Stimulated activated CD8-positive, alpha-beta memory T cell treated with anti-CD3 and anti-CD28 coated beads, Interleukin-15, amount 100 ng/mL, for 24 hours (primary cell): ENCODE data around the gene MEI1.
"Not testable (repeated sequence)": the region's sequence is repeated elsewhere in the genome, so short reads cannot be mapped to it uniquely, and the experiment has no call there.

Source experiments
- DNase-seq: peaks from one replicate; pipeline ENCODE4 v3.0.0-alpha.2; 2020; ENCODE audit warnings: low read depth

The MEI1 gene

DNA sequence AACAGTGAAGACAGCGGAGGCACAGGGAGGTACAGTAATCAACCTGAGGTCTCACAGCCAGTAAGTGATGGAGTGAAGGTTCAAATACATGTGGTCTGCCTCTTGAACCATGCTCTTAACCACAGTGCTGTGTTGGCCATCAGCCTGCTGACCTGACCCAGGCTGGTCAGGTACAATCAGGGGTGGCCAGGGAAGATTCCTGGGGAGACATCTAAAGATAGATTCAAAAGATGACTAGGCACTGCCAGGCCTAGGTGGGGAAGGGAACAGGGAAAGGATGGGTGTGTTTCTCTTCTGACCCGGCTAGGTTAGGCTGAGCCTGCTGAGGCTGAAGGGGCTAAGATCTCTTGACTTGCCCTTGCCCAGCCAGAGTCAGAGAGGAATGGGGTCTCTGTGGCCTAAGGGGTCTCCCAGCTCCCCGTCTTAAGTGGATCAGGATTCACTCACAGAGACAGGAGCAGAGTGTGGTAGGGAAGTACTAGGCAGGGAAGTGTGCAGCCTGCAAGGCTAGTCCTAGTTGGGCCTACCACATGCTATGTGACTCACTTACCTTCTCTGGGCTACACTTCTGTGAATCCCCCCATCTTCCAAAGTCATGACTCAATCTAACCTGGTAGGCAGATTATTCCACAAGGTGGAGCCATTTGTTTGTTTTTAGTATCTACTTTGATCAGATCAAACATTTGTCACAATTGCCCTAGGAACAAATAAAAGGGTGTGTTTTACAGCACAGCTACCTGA, 123.2 kb downstream of the MEI1 start:
- no peak for DNase-seq

DNA sequence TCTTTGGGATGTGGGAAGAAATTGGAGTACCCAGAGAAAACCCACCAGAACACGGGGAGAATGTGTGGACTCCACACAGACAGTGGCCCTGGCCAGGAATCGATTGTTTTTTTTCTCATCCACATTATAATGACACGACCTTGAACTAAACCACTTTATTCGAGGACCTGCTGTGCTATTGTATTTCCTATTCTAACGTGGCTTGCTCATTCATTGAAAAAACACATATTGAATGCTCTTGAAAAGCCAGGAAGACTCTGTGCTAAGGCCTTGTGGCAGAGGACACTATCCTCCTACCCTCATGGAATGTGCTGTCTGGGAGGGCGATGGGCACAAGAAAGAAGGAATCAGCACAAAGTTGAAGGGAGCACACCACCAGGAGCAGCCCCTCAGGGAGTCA, 124.5 kb downstream of the MEI1 start:
- no peak for DNase-seq

DNA sequence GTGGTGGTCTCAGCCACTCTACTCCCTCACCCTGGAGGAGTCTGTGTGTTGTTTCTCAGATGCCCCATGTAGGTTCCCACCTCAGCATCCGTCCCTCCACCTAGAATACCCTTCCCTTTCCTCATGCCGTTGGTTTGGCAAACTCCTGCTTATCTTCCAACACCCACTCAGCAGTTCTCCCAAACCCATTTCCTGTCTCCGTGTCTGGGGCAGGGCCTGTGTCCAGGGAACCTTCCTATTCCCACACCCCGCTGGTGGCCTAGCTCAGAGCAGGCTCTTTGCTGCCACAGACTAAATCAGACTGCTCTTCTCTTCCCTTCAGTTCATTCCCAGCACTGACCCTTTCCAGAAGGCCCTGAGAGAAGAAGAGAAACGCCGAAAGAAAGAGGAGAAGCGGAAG, 126.1 kb downstream of the MEI1 start:
- DNase-seq: no peak

DNA sequence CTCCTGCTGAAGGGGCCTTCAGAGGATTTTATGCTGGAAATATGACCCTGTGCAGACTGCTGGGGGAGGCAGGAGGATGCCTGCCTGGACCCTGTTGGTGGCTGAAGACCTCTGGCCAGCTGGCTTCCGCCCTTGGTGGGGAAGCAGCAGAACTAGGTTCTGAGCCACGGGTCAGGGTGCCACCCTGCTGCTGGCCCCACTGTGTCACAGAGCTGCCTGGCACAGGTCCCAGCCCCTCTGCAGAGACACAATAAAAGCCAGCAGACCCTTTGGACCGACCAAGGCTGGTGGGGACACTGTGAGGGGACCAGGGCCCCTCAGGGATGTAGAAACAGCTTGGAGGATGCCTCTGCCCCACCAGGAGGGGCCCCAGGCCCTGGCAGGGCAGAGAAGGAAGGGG, 126.7 kb downstream of the MEI1 start:
- no peak for DNase-seq

DNA sequence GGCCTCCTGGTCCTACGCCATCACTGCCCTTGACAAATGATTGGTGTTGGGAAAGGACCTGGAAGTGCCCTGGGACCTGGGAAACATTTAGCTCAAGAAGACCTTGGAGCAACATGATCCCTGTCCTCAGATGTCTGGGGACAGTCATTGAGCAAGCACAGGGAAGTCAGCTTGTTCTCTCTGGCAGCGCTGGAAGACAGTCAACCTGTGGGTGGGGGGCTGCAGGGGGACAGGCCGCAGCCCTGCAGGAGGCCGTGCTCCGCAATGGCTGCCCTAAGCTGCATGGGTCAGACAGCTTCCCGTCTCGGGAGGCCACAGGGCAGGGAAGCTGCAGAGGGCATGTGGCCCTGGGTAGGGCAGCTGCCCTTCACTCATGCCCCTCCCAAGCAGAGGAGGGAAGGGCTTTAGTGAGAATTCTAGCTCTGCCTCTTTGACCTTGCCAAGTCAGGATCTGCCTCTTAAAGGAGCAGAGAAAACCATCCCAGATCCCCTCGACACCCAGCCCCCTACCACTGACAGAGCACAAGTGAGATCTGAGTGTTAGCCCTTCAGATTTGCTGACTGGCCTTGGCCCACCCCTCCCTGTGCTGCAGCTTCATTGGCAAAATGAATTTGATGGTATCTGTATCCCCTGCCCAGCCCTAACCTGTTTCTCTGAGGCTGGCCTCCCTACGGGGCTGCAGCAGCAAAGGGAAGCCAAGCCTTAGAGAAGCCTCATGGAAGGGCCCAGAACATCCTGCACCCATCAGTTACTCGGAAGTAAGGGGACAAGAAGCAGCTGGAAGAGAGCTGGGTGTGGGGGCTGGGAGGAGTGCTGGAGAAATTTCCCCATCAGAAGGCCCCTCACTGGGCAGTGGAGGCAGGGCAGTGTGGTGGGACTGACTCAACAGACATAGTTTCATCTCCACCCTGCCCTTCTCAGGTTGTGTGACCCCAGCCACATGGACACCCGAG, 127.4 kb downstream of the MEI1 start:
- DNase-seq: no peak

DNA sequence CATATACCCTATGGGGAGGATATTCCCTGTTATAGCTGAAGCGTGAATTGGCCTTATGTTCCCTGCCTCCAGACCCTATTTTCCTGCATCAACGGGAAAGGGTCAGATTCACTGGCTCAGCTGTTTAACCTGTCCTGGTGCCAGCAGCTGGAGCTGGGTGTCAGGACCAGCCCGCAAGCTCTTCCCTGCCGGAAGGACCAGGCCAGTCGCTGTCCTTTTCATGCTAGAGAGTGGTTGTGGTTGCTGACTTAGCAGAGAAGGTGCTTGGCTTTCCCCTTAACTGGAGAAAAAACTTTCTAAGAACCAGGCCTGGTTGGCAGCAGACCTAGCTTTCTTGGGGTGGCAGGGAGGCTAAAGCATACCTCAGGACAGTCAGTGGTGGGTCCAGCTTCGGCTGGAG, 128.4 kb downstream of the MEI1 start:
- no peak for DNase-seq

DNA sequence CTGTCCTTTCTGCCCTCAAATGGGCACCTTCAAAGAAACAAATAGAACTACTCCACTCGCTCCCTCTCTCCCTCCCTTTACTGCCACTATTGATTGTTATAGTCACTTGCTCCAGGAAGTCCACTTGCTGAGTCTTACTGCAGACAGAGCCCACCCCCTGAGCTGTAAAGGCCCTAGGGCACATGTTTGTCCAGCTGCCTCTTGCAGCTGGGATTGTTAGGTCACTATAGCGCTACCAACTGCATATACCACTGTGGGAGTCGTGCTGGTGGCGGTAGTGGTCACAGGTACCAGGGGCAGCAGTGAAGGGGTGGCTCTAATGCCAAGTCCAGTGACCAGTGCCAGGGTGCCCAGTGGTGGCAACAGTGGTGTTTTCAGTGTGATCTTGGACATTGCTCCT, 129.2 kb downstream of the MEI1 start:
- DNase-seq: no peak

DNA sequence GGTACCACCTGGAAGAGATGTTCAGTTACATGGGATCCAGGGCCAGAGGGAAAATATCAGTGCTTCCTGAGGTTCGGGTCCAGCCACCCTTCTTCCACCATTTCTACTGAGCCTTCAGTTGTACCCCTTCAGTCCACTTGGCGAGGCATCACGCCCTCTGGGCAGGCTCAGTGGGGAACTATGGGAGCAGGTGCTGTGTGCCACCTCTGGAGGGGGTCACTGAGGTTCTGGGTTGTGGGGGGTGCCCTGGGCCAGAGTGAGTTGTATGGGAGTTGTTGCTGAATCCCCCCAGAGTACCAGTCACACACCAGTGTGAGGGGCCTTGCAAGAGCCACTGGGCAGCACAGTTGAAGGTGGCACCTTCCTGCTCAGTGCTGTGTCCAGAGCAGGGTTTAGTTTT, 130.9 kb downstream of the MEI1 start:
- no peak for DNase-seq

DNA sequence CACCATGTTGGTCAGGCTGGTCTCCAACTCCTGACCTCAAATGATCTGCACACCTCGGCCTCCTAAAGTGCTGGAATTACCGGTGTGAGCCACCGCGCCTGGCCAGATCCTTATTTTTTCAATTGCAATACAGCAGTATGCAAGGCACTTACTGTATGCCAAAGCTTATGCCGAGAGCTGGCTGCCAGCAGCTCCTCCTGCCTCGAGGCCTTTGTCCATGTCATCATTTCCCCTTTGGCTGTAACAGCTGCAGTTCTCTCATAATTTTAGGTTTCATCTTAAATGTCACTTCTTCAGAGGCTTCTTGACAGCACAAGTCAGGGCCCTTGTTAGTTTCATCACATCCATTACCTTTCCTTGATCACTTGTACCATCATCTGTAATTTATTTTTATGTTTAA, 132.1 kb downstream of the MEI1 start:
- no peak for DNase-seq

DNA sequence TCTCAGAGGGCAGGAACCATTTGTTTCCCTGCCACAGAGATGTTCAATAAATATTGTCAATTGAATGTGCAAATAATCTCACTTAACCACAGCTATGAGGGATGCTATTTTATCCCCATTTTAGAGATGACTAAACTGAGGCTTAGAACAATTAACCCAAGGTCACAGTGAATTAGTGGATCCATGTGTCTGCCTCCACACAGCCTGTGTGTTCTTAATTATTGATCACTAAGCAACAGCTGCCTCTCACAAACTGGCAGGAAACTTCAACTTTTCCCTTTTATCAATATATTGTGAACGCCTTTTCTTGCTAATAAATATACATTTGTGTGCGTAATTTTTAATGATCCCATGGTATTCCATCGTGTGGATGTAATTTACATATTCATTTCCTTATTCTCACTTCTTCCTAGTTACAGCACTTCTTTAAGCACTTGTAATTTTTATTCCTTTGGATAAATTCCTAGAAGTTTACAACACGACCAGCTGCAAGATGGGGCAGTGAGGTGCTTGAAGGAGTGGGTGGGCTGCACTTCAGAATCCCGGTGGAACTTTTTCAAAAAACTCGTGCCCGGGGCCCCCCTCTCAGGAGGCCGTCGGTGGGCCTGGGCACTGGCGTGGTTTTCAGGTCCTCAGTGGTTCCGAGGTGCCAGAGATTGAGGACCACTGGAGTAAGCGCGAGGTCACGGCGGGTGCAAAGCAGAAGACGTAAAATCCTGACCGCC, 132.7 kb downstream of the MEI1 start:
- DNase-seq: no peak

DNA sequence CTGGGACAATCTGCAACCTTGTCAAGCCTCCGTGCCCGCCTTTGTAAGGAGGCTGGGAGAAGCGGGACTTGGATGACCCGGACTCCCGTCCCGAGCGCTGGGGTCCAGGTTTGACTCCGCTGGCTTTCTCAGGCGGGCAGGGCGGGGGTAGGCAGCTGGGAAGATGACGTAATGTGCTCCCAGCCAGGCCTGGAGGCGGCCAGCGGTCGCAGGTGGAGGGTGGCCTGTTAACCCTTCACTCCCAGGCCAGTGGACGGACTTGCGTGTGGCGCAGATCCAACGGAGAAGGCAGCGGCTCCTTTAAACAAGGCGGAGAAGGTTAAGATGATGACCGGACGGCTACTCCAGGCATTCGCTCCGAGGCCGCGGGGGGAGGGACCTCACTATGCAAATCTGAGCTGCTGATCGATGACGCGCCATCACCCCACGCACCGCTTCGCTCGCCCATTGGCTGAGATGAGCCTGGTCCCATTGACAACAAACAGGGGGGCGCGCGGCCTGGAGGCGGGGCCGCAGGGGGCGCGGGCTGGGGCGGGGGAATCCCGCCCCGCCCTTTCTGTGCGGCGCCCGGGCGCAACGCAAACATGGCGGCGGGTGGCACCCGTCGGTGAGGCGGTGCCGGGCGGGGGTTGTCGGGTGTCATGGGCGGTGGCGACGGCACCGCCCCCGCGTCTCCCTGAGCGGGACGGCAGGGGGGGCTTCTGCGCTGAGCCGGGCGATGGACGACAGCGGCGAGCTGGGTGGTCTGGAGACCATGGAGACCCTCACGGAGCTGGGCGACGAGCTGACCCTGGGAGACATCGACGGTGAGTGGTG, 133.5 kb downstream of the MEI1 start, which contains the start of gene SREBF2:
SREBF2 (plus strand) TSS at position 553 of the 816 bp plus-strand sequence; CDS start at position 719, 166 bp downstream.
- DNase-seq: peak; percentile 97

DNA sequence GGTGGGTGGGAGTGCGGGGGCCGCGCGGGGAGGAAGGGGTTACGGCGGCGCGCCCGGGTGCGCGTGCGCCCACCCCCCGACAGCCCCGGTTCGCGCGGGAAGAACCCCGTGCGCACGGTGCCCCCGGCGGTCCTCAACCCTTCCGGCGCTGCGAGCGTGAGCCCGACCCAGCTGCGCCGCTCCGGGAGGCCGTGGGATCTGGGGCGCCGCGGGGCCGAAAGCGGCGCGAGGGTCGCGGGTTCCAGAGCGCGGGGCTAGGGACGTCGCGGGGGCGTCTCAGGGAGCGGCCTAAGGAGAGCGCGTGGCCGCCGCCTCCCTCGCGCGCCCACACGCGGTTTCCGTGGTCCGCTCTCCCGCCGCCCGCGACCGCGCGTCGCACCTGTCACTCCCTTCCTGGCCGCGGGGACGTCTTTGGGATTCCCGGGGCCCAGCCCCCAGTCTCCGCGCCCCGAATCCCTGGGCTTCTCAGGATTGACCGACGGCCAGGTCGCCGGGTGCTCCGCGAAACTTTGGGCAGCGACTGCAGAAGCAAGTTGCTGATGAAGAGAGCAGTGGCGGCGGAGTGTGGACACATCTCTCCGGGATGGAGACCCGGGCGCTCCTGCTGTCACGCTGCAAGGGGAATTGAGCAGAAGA, 134.2 kb downstream of the MEI1 start:
- DNase-seq: peak; percentile 17

DNA sequence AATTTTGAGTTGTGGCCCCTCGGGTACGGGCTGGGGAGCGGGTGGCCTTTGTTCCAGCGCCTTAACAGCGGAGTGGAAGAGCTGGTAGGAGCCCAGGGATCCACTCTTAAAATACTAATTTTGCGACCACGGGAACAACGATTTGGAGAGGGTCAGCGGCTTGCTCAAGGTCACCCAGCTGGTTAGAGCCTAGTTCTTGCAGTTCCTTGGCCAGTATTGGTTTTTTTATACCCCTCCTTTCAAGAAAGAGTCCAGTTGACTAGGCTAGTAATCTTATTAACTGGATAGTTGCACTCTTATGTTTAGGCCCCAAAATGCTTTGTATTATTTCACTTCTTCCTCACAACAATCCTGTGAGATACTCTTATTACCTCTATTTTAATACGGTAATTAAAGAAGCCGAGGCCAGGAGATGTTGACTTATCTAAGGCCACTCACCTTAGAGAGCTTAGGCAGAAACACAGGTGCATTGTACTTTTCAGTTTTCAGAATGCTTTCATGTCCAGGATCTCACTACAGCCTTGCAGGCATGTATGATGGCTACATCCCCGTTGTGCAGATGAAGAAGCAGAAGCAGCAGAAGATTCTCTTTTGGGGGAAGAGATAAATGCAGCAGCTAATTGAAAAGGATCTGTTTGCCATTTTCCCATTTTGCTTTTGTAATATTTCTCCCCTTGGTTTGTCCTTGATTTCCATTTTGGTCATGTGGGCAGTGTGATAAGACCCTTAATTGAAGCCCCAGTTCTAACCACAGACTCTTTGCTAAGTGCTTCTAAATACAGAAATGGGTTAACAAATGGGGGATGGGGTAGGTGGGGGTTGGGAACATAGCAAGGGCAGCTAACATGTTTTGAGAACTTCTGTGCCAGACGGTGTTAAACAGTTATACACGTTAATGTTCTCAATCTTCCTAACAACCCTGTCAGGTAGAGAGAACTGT, 135.0 kb downstream of the MEI1 start:
- DNase-seq: no peak

DNA sequence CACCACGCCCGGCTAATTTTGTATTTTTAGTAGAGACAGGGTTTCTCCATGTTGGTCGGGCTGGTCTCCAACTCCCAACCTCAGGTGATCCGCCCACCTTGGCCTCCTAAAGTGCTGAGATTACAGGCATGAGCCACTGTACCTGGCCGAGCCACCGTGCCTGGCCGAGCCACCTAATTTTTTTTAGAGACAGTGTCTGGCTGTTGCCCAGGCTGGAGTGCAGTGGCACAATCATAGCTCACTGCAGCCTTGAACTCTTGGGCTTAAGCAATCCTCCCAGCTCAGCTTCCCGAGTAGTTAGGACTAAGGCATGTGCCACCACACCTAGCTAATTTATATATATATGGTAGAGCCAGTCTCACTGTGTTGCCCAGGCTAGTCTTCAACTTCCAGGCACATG, 136.2 kb downstream of the MEI1 start:
- not testable (repeated sequence) for DNase-seq

DNA sequence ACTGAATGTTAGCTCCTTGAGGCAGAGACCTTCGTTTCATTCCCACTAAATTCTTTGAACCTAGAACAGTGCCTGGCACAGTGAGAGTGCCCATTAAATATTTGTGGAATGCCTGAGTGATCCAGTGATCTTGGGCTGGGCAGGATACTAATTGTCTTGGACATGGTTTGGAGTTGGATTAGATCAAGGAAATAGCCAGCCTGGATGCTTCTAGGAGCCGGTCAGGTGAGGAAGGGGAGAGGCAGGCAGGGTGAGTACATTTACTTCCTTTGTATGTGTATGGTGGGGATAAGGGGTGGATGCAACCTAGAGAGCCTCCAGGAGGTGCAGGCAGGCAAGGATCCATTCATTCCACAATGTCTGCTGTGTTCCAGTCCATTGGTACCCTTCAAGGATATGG, 137.2 kb downstream of the MEI1 start:
- DNase-seq: no peak

DNA sequence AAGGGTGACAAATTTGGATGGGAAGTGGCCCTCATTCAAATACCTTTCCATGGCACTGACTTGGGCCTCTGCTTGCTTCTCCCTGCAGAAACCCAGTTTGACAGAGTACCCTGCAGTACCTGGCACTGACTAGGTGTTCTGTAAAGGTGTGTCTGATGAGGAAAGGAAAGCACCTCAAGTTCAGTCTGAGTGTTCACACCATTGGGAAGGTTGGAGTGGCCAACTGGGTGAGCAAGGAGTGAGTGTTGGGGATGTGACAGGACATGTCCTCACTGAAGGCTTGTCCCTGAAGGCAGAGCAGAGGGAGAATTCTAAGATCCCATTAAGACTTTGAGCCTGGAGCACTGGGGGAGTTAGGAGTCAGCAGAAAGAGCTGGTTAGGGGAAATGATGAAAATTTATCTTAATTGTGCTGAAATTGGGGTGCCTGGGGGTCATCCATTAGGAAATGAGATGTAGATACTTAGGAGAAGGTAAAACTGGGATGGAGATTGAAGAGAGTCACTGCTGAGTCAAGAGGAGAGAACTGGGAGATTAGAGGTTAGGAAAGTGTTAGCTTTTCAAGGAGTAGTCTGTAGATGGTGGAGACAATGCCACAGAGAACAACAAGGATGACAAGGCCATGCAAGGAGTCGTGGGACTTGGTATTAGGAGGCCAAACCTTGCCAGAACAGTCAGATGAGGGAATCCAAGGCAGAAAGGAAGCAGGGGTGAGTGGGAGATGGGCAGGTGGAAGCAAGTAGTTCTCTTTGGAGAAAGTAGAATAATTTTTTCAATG, 139.7 kb downstream of the MEI1 start:
- DNase-seq: no peak

DNA sequence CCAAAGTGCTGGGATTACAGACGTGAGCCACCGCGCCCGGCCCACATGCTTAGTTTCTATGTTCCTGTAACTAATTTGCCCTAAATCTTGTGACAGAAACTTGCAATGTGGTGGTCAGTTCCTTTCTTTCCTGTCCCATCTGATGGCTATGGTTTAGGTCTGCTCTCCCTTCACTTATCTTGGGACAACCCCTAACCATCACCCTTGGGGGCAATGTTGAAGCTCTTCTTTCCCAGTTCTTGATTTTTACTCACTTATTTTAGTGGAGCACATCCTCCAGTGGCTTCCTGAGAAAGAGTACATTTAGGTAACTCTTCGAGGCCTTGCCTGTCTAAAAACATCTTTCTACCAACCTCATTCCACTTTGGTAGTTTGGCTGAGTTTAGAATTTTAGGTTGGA, 140.9 kb downstream of the MEI1 start:
- no peak for DNase-seq

DNA sequence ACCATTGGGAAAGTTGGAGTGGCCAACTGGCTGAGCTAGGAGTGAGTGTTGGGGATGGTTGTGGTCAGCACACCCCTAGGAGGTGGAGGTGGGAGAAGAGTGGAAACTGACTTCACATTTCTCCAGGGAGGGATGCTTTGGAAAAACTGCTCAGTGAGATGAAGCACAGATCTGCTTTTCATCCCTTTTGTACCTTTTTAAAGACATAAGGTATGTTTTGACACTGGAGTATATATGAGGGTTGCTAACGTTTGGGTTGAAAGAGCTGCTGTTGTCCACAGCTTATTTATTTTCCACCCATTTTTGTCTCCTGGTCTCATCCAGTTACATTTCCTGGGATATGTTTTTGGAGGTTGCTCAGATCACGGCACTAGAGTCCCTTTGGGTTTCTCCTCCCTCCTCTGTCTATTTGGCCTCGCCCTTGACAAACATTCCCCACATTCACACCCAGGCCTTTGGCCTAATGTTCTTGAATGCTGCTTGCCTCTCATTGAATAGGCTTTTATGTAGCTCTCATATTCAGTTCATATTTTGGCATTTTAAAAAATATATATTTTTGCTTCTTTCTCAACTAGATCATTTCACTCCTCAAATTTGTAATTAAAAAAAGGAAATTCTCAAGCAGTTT, 141.9 kb downstream of the MEI1 start:
- DNase-seq: no peak
